Measurements from ENCODE around the gene BPTF. TPM values are rescaled to one million over a fixed set of nuclear protein-coding genes. Genes with fewer than 3 reads are reported as not detected.
"Not testable (repeated sequence)": the region's sequence is repeated elsewhere in the genome, so short reads cannot be mapped to it uniquely, and the experiment has no call there.

The BPTF gene
- total RNA-seq, 1 donor from 2014 or later: 129 TPM

DNA sequence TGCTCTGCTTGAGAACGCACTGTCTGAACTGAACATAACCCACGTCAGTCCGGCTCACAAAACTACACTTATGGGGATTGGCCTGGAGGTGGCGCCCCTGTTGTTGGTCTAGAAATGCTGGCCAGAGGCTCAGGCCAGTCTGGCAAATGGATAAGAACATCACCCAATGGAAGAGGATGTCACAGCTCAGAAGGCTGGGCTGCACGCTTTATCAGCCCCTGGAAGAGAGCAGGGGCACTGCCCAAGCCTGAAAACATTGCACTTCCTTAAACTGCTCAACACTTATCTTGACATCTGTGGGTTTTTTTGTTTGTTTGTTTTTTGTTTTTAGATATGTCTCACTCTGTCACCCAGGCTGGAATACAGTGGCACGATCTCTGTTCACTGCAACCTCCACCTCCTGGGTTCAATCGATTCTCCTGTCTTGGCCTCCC lies 24.8 kb upstream of the BPTF start:
- Histone ChIP-seq H3K9me3 (ENCODE audit: low read depth) (no peaks in the 10 kb centered on the region), H3K36me3 (no peaks in the 10 kb centered on the region), H4K20me1 (ENCODE audit: low read depth) (no peaks in the 10 kb centered on the region), H3K27ac (no peak overlapping the region), H3K9ac (no peak overlapping the region), H3K4me1 (peaks cover 14% of the 10 kb centered on the region), H3K27me3 (no peaks in the 10 kb centered on the region), H3F3A (ENCODE audit: low read depth) (peaks cover 8% of the 10 kb centered on the region), H3K4me3 (no peak overlapping the region), H2AFZ (replicated peaks) (peak overlapping the region; percentile 27), H3K4me2 (no peak overlapping the region), H3K79me2 (ENCODE audit: low read depth) (no peaks in the 10 kb centered on the region)
- H3K27me3 Mint-ChIP-seq (ENCODE audit: insufficient read depth, low read depth): no peaks in the 10 kb centered on the region
- no peaks in the 10 kb centered on the region for H3K9me3 Mint-ChIP-seq
- peak overlapping the region; percentile 17 for H3K4me3 Mint-ChIP-seq
- no peak overlapping the region for H3K27ac Mint-ChIP-seq
- H3K36me3 Mint-ChIP-seq: peaks cover 2% of the 10 kb centered on the region
- TF ChIP-seq EZH2phosphoT487 (IDR thresholded peaks at IDR 0.05): no peak
- TF ChIP-seq, protein P1, sequence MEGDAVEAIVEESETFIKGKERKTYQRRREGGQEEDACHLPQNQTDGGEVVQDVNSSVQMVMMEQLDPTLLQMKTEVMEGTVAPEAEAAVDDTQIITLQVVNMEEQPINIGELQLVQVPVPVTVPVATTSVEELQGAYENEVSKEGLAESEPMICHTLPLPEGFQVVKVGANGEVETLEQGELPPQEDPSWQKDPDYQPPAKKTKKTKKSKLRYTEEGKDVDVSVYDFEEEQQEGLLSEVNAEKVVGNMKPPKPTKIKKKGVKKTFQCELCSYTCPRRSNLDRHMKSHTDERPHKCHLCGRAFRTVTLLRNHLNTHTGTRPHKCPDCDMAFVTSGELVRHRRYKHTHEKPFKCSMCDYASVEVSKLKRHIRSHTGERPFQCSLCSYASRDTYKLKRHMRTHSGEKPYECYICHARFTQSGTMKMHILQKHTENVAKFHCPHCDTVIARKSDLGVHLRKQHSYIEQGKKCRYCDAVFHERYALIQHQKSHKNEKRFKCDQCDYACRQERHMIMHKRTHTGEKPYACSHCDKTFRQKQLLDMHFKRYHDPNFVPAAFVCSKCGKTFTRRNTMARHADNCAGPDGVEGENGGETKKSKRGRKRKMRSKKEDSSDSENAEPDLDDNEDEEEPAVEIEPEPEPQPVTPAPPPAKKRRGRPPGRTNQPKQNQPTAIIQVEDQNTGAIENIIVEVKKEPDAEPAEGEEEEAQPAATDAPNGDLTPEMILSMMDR (IDR thresholded peaks at IDR 0.05): peak; percentile 77
- TF ChIP-seq EZH2 (IDR thresholded peaks at IDR 0.05): no peak
- DNase-seq (ENCODE audit: low spot score): peak; percentile 83
- peaks cover 8% of the 10 kb centered on the region for H3K4me1 Mint-ChIP-seq

GRCh38 chr17:67801626-67802175 lies 23.6 kb upstream of the BPTF start:
- H3K9me3 Mint-ChIP-seq: no peaks in the 10 kb centered on the region

GRCh38 chr17:67810464-67810863 lies 14.8 kb upstream of the BPTF start:
- no peak for DNase-seq (ENCODE audit: low spot score)
- Mint-ChIP-seq H3K27me3 (ENCODE audit: insufficient read depth, low read depth) (peaks cover 7% of the 10 kb centered on the region), H3K36me3 (peaks cover 1% of the 10 kb centered on the region), H3K9me3 (no peaks in the 10 kb centered on the region), H3K4me3 (no peak overlapping the region), H3K27ac (no peak overlapping the region), H3K4me1 (no peaks in the 10 kb centered on the region)
- Histone ChIP-seq H3K9me3 (ENCODE audit: low read depth) (no peaks in the 10 kb centered on the region), H2AFZ (replicated peaks) (no peak overlapping the region), H3K36me3 (no peaks in the 10 kb centered on the region), H3K27ac (no peak overlapping the region), H3K9ac (no peak overlapping the region), H3F3A (ENCODE audit: low read depth) (no peaks in the 10 kb centered on the region), H3K79me2 (ENCODE audit: low read depth) (no peaks in the 10 kb centered on the region), H4K20me1 (ENCODE audit: low read depth) (no peaks in the 10 kb centered on the region), H3K4me2 (no peak overlapping the region), H3K4me3 (no peak overlapping the region), H3K27me3 (no peaks in the 10 kb centered on the region), H3K4me1 (no peaks in the 10 kb centered on the region)
- TF ChIP-seq, protein P1 (IDR thresholded peaks at IDR 0.05): no peak
- TF ChIP-seq EZH2 (IDR thresholded peaks at IDR 0.05) (no peak), EZH2phosphoT487 (IDR thresholded peaks at IDR 0.05) (no peak)

More at GRCh38 chr17:67801626-67802175, 23.6 kb upstream of the BPTF start:
- H3K36me3 ChIP-seq: no peaks in the 10 kb centered on the region
- peaks cover 2% of the 10 kb centered on the region for H3K36me3 Mint-ChIP-seq
- peaks cover 9% of the 10 kb centered on the region for H3K4me1 ChIP-seq
- H3K27me3 ChIP-seq: no peaks in the 10 kb centered on the region
- no peaks in the 10 kb centered on the region for H3K79me2 ChIP-seq (ENCODE audit: low read depth)
- no peak overlapping the region for H3K9ac ChIP-seq
- no peak overlapping the region for H3K27ac Mint-ChIP-seq
- DNase-seq (ENCODE audit: low spot score): no peak
- no peak overlapping the region for H2AFZ ChIP-seq (replicated peaks)
- no peaks in the 10 kb centered on the region for H3K27me3 Mint-ChIP-seq (ENCODE audit: insufficient read depth, low read depth)
- no peaks in the 10 kb centered on the region for H4K20me1 ChIP-seq (ENCODE audit: low read depth)
- no peak overlapping the region for H3K27ac ChIP-seq
- H3K4me3 Mint-ChIP-seq: no peak overlapping the region
- TF ChIP-seq EZH2 (IDR thresholded peaks at IDR 0.05) (no peak), EZH2phosphoT487 (IDR thresholded peaks at IDR 0.05) (no peak)
- TF ChIP-seq, protein P1 (IDR thresholded peaks at IDR 0.05): peak; percentile 12
- peaks cover 6% of the 10 kb centered on the region for H3F3A ChIP-seq (ENCODE audit: low read depth)
- H3K4me3 ChIP-seq: no peak overlapping the region
- H3K4me1 Mint-ChIP-seq: peaks cover 8% of the 10 kb centered on the region
- no peak overlapping the region for H3K4me2 ChIP-seq
- no peaks in the 10 kb centered on the region for H3K9me3 ChIP-seq (ENCODE audit: low read depth)

GRCh38 chr17:67812380-67812779 lies 12.9 kb upstream of the BPTF start:
- H3K79me2 ChIP-seq (ENCODE audit: low read depth); H3K4me3 Mint-ChIP-seq; H3K27ac Mint-ChIP-seq; H3K27me3 Mint-ChIP-seq (ENCODE audit: insufficient read depth, low read depth); H3K27ac ChIP-seq; H2AFZ ChIP-seq (replicated peaks); H3K9me3 ChIP-seq (ENCODE audit: low read depth); H3K36me3 ChIP-seq; H4K20me1 ChIP-seq (ENCODE audit: low read depth); H3F3A ChIP-seq (ENCODE audit: low read depth); H3K4me3 ChIP-seq; H3K9ac ChIP-seq; H3K27me3 ChIP-seq; H3K36me3 Mint-ChIP-seq; H3K9me3 Mint-ChIP-seq; DNase-seq (ENCODE audit: low spot score); H3K4me1 ChIP-seq; H3K4me2 ChIP-seq; H3K4me1 Mint-ChIP-seq: not testable (repeated sequence)
